Lower lobe of right lung (tissue), 2 donors: ENCODE measurements around the gene SPATA12. TPM values are rescaled to one million over a fixed set of nuclear protein-coding genes. Genes with fewer than 3 reads are reported as not detected.
A peak's percentile ranks its signal among the peaks of the same experiment; 100 is the strongest.

Experiments
- ATAC-seq, 2 donors: fragments of 200-7000 bp; cut with Tn5 transposase; one replicate each; pipeline ENCODE4 v1.9.1; 2020 to 2022; ENCODE audit warnings: mild to moderate bottlenecking in 2 of 2, moderate library complexity in 2 of 2
- DNase-seq: peaks from one replicate; pipeline ENCODE4 v3.0.0-alpha.2; 2020
- H3K27ac ChIP-seq: fragments of 200-600 bp; one replicate; pipeline ENCODE4 v1.8.0; 2022
- H3K27me3 ChIP-seq: fragments of 200-600 bp; one replicate; pipeline ENCODE4 v1.8.0; 2022; ENCODE audit warnings: low read depth
- H3K36me3 ChIP-seq: fragments of 200-600 bp; one replicate; pipeline ENCODE4 v1.8.0; 2022; ENCODE audit warnings: mild to moderate bottlenecking
- H3K4me1 ChIP-seq: fragments of 200-600 bp; one replicate; pipeline ENCODE4 v1.8.0; 2022
- H3K4me3 ChIP-seq: fragments of 200-600 bp; one replicate; pipeline ENCODE4 v1.8.0; 2022; ENCODE audit warnings: mild to moderate bottlenecking
- H3K9me3 ChIP-seq: fragments of 200-600 bp; one replicate; pipeline ENCODE4 v1.8.0; 2022
- intact Hi-C: fragments of 100-400 bp; cut with DNase I; formaldehyde crosslinking; loops from one replicate; pipeline ENCODE4 v1.11.0; 2022
- total RNA-seq: library from RNA; stranded (reverse); fragmentation: NEBNext Ultra II Directional; extraction: Animal tissue kit (Norgen Biotek cat#: 25700); gene quantifications from one replicate; pipeline ENCODE4 v1.2.1, GENCODE V29; 2021
- TF ChIP-seq, protein P1 (sequence below): fragments of 200-600 bp; IDR thresholded peaks from one replicate; pipeline ENCODE4 v1.8.0; 2022; ENCODE audit warnings: antibody characterized with exemption, mild to moderate bottlenecking
- donor health status: DM: no; HTN: yes; CAD: no; lungs with severe emphysema.

SPATA12 gene
- total RNA-seq, 1 donor from 2014 or later = 0.15 TPM

DNA sequence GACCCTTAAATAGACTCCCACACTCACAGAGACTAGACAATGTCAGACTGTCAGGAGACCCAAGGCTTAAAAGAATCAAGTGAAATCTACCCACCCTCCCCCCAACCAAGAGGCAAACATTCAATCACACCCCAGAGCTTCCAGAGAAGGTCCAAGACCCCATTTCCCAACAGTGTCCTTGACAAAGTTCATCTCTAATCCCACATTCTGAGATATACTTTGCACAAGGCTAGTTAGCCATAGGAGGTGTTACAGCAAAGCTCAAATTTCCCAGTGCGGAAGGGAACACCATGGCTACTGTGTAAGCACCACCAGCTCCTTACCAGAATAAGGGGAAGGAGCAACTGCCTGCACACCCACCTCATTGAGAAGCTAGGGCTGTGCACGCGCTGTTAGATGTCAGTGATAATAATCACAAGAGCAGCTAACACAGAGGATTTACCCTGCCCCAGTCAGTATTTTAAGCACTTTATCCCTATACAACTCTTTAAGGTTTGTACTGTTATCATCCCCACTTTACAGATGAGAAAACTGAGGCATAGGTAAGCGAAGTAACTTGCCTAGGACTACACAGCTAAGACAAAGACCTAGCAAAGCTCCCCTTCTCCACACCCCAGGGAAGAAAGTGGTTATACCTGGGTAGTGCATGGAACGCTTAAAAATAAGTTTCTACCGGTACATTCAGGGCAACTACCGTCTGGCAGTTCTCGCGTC is 17.3 kb downstream of the SPATA12 start:
- H3K36me3 ChIP-seq = no peaks in the 10 kb centered on the region
- no peak overlapping the region for H3K27ac ChIP-seq
- intact Hi-C loops = no loop called here
- peaks cover 9% of the 10 kb centered on the region for H3K4me1 ChIP-seq
- ATAC-seq (no peak), DNase-seq (no peak)
- H3K27me3 ChIP-seq = peaks cover 9% of the 10 kb centered on the region
- peak overlapping the region; percentile 89 for H3K4me3 ChIP-seq
- no peaks in the 10 kb centered on the region for H3K9me3 ChIP-seq
- TF ChIP-seq, protein P1, sequence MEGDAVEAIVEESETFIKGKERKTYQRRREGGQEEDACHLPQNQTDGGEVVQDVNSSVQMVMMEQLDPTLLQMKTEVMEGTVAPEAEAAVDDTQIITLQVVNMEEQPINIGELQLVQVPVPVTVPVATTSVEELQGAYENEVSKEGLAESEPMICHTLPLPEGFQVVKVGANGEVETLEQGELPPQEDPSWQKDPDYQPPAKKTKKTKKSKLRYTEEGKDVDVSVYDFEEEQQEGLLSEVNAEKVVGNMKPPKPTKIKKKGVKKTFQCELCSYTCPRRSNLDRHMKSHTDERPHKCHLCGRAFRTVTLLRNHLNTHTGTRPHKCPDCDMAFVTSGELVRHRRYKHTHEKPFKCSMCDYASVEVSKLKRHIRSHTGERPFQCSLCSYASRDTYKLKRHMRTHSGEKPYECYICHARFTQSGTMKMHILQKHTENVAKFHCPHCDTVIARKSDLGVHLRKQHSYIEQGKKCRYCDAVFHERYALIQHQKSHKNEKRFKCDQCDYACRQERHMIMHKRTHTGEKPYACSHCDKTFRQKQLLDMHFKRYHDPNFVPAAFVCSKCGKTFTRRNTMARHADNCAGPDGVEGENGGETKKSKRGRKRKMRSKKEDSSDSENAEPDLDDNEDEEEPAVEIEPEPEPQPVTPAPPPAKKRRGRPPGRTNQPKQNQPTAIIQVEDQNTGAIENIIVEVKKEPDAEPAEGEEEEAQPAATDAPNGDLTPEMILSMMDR = no peak

DNA sequence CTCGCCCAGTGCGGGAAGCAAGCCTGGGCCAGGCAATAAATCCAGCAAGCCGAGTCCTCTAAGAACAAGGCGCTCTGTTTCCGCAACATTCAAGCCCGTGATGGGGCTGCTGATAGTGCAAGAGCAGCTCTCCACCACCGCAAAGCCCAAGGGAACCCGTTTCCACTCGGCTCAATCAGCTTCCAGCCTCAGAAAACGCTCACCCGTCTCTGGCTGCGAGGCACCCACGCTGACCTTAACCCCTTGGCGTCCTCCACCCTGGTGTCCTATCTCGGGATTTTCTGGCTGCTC is 17.8 kb downstream of the SPATA12 start:
- no peaks in the 10 kb centered on the region for H3K9me3 ChIP-seq
- peak; percentile 60 for DNase-seq
- H3K4me3 ChIP-seq = peak overlapping the region; percentile 89
- H3K27ac ChIP-seq = no peak overlapping the region
- peaks cover 9% of the 10 kb centered on the region for H3K4me1 ChIP-seq
- intact Hi-C loops = no loop called here
- ATAC-seq = peak; percentile 69 to 70
- TF ChIP-seq, protein P1 = no peak
- H3K27me3 ChIP-seq = peaks cover 9% of the 10 kb centered on the region
- no peaks in the 10 kb centered on the region for H3K36me3 ChIP-seq

DNA sequence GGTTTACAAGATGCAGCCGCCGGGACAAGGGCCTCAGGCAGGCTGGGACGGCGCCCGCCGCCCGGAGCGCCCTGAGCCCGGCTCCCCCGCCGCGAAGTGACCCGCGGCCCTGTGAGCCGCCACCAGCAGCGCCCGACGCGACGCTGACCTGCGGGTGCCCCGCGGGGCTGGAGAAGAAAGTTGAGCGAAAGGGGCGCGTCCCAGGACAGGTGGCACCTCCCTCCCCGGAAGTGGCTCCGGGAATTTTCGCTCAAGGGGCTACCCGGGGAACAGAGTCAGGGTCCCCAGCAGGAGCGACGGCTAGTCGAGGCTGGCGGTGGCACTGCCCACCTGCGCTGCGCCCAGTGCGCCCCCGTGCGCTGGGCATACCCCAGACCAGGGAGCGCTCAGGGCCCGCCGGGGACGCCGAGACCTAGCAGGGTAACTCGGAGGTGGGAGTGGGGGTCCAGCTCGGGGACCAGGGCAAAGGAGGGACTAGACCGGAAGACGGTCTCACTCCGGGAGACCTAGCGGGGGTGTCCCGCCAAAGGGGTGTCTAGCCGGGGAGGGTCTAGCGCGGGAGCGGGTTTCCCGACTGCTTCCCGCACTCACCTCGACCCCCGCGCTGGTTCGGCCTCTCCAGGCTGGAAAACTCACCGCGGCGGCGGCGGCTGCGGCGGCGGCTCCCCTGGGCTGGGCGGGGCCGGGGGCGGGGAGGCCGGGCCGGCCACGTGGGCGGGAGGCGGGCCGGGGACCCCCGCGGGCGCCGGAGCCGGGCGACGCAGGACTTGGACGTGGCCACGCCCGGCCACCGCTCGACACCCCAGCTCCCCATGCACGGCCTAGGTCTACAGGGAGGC is 18.4 kb downstream of the SPATA12 start:
- DNase-seq (peak; percentile 60), ATAC-seq (peak; percentile 80 to 89)
- Histone ChIP-seq H3K27me3 (peaks cover 9% of the 10 kb centered on the region), H3K27ac (no peak overlapping the region), H3K4me1 (peaks cover 9% of the 10 kb centered on the region), H3K36me3 (no peaks in the 10 kb centered on the region), H3K9me3 (no peaks in the 10 kb centered on the region), H3K4me3 (peak overlapping the region; percentile 89)
- intact Hi-C loops = no loop called here
- TF ChIP-seq, protein P1 = no peak

DNA sequence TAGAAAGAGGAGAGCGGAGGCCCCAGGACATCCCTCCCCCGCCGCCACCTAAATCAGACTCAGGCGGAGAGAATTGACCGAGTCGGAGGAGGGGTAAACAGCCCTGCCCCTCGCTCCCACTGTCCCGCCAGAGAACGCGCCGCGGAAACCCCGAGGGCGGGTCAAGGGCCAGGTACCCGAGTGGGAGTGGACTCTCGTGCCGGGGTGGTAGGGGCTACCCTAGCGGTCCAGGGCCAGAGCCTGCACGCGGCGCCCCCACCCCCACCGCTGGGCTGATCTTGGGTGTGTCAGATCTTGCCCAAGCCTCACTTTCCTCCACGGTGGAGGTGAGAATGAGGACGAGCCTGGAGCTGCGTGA is 19.0 kb downstream of the SPATA12 start:
- peaks cover 9% of the 10 kb centered on the region for H3K27me3 ChIP-seq
- no peaks in the 10 kb centered on the region for H3K9me3 ChIP-seq
- intact Hi-C loops = no loop called here
- TF ChIP-seq, protein P1 = no peak
- peaks cover 9% of the 10 kb centered on the region for H3K4me1 ChIP-seq
- DNase-seq = peak; percentile 56
- H3K27ac ChIP-seq = no peak overlapping the region
- H3K4me3 ChIP-seq = peak overlapping the region; percentile 89
- ATAC-seq = peak; percentile 12 to 31
- no peaks in the 10 kb centered on the region for H3K36me3 ChIP-seq

DNA sequence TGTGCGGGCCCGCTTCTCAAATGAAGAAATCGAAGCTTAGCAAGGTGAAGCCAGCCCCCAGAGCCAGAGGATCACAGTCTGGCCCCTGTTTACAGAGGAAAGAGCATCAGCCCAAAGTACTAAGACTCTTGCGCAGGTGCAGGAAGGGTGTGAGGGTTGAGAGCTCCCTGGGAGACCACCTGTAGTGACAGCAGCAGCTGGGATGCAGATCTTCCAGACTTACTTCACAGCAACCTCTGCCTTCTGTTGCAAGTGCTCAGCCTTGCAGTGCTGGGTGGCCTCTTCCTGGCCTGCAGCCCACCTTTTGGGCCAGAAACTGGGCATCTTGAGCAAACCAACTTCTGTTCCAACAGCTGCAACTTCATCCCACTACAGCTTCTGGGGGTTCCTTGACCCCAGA is 19.7 kb downstream of the SPATA12 start:
- Histone ChIP-seq H3K4me3 (no peak overlapping the region), H3K27ac (no peak overlapping the region), H3K27me3 (peaks cover 9% of the 10 kb centered on the region), H3K4me1 (peaks cover 9% of the 10 kb centered on the region), H3K36me3 (no peaks in the 10 kb centered on the region), H3K9me3 (no peaks in the 10 kb centered on the region)
- no peak for ATAC-seq
- TF ChIP-seq, protein P1 = no peak
- intact Hi-C loops = no loop called here
- no peak for DNase-seq
